GM19324 (cell line): ENCODE measurements around the gene TAF8.

ENCODE experiments used
- ATAC-seq: cut with Tn5 transposase; IDR thresholded peaks from one replicate; pipeline ENCODE4 v1.9.1; 2021; ENCODE audit warnings: mild to moderate bottlenecking, moderate library complexity; ENCODE audit not compliant: unreplicated experiment, low FRiP score

Gene TAF8

DNA sequence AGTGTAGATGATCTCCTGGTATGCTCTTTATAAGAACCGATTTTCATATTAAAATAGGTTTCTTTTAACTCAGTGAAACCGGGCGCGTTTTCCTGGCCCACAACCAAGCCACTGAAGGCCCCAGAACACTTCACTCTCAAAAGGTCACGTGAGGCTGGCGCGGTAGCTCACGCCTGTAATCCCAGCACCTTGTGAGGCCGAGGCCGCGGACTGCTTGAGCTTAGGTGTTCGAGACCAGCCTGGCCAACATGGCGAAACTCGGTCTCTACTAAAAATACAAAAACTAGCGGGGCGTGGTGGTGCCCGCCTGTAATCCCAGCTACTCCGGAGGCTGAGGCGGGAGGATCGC lies 402 bp upstream of the TAF8 start:
- no peak for ATAC-seq

DNA sequence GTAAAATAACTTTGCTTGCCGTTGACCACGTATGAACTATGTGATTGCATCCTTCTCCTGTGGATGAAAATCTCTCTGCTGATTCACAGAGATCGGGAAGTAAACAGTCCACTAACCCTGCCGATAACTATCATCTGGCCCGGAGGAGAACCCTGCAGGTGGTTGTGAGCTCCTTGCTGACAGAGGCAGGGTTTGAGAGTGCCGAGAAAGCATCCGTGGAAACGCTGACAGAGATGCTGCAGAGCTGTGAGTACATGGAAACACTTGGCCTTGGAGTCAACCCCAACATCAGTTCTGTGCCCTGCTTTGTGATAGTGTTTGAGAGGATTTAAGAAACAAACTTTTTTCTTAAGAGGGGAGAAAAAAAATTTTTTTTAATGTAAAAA lies 937 bp downstream of the TAF8 start:
- no peak for ATAC-seq

DNA sequence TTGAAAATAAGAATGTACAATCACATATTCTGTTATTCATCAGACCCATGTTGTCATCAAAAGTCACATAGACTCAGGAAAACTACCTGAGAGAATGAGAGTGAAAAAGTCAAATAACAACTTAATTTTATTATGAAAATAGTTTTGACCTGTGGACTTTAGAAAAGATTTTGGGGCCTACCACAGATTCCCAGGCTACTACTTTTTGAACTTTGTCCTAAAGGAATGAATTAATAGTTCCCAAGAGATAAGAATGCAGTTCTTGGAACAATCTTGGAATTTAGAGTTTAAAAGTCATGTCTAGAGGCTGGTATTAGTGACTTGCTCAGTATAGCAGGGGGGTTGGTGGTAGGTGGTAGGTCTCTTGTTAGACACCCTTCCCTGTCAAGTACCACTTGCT lies 3.3 kb downstream of the TAF8 start:
- ATAC-seq, result no peak

DNA sequence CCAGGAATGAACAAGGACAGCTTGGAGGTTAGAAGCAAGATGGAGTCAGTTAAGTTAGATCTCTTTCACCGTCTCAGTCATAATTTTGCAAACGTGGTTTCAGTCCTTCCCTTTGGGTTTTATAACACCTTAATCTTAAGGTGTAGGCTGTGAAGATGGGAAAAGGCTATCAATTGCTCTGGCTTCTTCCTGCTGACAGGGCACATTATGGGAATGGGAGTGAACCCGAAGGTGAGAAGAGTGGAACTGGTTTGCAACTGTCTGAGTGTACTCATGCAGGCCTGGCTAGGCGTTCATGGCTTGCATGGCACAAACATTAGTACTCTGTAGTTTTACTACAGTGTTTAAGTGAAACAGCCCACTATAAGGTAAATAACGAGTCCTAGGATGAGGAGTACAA lies 9.4 kb downstream of the TAF8 start:
- no peak for ATAC-seq

DNA sequence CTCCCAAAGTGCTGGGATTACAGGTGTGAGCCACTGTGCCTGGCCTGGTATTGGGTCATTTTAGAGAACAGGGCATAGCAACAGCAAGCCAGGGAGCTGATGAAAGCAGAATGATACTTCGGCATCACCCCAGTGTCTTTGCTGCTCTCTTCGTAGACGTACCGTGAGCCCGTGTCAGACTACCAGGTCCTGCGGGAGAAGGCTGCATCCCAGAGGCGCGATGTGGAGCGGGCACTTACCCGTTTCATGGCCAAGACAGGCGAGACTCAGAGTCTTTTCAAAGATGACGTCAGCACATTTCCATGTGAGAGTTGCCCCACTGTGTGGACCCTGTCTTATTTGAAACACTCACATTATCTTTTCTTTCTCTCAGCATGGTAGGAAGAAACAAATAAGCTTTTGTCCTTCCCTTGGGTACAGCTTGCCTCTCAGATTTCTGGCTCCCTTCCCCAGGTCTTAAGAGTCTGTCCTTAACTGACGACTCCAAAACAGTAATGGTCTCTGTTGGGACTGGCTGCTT lies 15.9 kb downstream of the TAF8 start:
- no peak for ATAC-seq

DNA sequence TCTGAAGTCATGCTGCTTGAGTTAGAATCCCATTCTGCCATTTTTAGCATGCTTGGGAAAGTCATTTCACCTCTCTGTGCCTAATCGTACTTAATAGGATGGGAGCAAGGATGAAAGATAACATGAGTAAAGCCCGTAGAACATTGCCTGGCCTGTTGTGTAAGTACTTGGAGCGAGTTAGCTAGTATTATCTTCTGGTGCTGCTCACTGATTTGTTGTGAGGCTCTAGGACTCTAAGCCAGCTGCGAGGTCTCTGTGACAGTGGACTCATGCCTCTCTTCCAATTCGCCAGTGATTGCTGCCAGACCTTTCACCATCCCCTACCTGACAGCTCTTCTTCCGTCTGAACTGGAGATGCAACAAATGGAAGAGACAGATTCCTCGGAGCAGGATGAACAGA lies 17.8 kb downstream of the TAF8 start:
- no peak for ATAC-seq

DNA sequence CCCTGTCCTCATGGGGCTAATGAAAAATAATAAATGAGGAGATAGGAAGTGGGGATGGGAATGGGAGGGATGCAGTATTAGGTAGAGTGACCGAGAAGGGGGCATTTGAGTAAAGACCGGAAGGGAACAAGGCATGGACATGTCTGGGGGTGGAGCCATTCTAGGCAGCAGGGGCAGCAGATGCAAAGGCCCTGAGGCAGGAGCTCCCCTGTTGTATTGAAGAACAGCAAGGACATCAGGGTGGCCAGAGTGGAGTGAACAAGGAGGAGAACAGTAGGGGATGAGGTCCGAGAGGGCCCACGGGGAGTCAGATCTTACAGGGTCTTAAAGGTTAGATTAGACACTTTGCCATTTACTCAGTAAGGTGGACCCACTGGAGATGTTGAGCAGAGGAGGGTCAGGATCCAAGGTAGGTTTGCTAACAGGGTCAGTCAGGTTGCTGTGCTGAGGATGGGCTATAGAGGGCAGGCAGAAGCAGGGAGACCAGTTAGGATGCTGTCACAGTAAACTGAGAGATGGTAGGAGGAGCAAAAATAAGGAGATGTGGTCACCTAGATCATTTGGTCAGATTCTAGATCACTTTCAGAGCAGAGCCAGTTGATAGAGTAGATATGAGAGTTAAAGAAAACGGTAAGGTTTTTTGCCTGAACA lies 18.7 kb downstream of the TAF8 start:
- no peak for ATAC-seq

DNA sequence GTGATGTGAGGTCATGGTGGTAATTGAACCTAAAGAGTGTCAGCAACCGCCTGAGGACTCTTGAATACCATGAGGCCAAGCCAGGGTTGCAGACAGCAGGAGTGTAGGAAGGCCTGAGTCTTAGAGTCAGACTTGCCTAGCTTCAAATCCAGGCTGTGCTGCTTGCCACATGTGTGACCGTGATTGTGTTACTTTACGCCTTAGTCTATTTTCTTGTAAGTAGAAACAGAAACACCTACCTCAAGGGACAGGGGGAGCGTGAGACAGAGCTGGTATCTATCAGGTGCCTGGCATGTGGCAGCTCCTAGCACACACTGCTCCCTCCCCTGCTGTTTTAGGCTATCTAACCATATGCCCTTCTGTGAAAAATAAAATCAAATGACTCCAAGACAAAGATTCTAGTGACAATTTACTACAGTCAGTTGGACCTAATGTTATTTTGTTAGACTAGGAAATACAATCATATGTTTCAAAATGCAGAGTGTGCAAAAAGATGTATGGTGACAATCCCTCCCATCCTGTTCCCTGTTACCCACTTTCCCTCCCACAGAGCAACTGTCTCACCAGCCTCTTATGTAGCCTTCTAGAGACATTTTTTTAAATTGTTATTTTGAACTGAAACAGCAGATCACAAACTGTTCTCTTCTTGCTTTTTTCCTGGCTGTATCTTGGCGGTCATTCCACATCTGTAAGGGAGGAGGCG lies 21.7 kb downstream of the TAF8 start:
- ATAC-seq, result no peak

DNA sequence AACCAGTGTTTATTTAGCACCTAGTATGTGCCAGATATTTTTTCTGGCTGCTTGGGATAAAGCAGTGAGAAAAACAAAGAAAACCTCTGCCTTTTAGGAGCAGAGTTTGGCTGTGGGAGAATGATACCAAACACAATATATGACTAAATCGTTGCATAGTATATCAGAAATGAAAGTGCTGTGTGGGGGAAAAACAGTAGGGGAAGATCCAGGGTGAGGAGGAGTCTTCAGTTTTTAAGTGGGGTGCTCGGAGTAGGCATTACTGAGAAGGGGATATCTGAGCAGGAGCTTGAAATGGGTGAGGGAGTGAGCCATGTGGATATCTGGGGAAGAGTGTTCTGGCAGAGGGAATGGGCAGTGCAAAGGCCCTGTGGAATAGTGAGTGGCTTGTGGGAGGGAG lies 23.0 kb downstream of the TAF8 start:
- ATAC-seq, result no peak

DNA sequence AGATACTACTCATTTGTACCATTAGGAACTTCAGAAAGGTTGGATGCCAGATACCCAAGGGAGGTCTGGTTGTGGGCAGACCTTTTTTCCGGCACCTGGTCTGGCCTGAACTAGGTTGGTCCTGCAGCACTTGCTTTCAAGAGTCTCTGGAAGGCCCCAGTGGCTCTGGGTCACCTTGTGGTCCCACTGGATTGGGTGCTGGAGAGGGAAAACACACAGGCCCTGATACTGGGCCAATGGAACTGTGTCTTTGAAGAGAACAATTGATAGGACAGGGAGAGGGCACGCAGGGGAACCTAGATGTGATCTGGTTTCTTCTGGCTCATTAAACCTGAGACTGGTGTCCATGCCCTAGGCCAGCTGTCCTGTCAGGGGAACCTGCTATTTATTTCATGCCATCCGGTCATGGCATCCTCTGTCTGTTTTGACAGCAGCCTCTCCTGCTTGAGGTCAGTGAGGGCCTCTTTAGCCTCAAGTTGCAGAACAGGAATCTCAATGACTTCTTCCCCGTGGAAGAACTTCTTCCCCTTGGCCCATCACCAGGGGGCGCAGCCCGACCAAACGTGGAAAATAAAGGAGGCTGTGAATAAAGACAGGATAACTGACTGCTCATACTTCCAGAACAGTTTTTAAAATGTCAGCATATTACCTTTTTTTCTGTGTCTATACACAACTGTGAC lies 25.0 kb downstream of the TAF8 start:
- ATAC-seq, result no peak

DNA sequence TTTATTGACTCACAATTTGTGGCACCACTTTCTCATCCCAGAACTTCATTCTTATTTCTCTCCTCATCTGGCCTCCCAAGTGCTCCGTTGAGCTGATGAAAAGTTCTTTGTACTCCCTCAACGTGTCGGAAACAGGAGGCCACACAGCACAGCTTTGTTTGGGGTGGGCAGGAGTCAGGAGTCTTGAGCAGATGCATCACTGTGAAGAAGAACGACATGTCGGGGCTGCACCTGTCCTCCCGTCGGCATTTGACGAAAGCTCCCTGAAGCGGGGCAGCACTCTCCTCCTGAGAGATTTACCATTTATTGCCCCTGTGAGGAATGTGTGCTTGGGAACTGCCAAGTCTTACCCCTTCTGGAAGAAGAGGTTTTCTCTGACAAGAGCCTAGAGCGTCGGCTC lies 28.1 kb downstream of the TAF8 start:
- ATAC-seq, result no peak

DNA sequence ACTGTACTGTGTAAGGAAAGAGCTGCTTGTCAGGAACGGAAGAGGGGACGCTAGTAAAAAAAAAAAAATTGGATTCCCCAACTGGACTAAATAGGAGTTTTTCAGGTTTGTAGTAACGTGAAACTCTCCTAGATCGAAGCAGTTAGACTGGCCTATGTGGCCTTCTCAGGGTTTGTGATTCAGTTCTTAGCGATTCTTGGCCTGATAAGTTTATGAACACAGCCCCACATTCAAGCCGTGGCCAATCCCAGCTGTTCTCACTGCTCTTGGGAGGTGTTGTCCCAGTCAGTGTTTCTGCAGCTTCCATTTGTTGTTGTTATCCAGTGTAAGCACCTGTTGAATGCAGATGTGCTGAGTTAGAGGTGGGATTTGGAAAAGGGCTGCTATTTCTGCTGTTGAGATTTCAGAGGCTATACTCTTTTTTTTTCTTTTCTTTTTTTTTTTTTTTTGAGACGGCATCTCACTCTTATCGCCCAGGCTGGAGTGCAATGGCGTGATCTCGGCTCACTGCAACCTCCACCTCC lies 29.7 kb downstream of the TAF8 start:
- no peak for ATAC-seq

DNA sequence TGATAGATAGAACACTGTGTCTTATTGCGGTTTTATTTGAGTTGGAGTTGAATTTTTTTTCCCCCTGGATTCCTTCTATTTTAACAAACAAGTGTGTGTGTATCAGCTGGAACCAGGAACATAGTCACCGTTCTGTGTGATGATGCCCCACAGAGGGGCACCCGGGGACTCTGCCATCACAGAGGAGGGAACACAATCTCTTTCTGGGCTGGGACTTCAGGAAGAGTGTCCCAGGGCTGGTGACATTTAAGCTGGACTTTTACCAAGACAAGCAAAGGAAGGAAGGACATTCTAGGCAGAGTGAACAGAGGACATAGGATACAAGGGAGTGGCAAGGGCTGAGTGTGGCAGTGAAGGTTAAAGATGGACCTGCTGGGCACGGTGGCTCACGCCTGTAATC lies 33.2 kb downstream of the TAF8 start:
- ATAC-seq, result no peak

DNA sequence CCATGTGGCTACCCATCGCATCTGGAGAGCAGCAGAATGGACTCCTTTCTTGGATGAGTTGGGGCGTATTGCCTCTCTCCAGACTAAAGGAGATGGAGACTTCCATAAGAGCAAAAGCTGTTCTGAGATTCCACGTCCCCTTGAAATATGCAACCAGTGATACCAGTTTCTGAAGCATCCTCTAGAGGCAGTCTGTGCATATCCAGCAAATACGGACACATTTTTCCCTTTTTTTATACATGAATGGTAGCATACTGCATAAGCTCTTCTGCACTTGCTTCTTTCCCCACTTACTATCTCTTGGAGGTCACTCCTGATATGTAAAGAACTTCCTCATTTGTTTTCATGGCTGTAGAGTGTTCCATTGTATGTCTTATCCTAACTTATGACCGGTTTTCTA lies 34.6 kb downstream of the TAF8 start:
- no peak for ATAC-seq

DNA sequence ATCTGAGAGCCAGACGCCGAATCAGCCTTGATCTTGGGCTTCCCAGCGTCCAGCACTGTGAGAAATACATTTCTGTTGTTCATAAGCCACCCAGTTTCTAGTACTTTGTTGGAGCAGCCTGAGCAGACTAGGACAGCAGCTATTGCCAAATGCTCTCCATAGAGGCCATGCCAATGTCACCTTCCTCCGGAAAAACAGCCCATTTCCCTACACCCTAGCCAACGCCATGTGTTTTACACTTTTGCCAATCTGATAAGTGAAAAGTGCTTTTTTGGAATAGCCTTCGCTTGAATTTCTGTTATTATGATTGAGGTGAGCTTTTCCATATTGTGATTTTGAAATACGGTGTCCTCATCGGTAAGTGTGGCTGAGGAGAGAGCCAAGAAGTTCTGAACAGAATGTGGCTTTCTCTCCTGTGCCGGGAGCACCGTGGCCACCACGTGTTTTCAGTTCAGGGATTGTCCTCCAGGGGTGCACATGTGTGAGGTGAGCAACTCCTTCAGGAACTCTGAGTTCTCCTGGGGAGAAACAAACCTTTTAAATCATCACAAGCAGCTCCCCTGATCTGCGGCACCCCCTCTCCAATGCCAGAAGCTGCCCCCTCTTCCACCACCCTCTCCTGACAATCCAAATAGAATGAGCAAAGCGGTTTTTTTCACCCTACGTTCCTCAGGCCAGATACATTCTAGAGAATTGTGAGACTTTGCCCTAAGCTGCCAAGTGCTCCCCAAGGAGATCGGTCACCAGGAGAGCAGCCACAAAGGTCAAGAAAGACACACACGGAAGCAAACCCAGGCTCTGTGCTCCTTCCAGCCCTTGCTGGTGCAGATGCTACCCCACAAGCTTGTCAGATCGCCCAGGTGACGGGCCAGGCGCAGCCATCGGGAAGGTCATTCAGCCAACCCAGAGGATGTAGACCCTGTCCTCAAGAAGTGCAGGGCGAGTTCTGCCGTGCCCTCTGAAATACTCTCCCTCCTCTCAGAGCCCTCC lies 36.0 kb downstream of the TAF8 start:
- ATAC-seq, result no peak

DNA sequence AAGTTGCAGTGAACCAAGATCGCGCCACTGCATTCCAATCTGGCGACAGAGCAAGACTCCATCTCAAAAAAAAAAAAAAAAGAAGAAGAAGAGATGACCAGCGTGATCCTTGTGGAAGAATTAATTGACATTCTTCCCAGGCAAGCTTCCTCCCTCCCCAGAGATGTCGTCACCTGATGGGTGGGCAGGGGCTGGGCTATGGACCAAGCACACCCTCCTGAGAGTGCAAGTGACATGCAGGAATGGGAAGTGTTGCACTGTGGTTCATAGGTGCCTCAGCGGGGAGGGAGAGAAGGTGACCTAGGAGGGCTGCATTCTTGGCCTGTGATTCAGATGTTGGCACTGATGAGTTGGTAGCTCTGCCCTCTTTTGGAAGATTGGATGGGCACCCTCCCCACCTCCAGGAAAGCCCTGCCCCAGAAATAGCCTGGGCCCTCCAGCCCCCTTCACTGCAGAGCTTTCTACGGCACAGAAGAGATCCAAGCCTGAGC lies 37.8 kb downstream of the TAF8 start:
- no peak for ATAC-seq

DNA sequence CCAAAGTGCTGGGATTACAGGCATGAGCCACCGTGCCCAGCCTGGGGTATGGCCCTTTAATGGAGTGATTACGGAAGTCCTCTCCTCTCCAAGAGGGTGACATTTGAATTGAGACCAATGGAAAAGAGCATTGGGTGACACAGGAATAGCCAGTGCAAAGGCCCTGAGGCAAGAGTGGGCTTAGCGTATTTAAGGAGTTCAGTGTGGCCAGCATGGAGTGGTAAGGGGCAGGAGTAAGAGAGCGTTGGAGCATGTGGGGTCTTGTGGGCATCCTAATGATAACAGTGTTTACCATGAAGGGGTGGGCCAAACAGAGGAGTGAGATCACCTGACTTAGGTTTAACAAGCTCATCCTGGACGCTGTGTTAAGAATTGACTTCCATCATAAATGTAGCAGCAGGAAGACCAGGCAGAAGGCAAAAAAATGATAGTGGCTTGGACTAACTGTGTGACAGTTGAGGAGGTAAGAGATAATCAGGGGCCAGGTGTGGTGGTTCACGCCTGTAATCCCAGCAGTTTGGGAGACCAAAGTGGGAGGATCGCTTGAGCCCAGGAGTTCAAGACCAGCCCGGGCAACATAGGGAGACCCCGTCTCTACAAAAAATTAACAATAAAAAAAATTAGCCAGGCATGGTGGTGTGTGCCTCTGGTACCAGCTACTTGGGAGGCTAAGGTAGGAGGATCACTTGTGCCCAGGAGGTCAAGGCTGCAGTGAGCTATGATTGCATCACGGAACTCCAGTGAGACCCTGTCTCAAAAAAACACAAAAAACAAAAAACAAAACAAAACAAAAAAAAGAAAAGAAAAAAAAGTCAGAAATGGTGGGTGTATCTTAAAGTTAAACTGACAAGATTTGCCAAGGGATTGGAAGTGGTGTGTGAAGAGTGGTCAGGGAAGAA lies 40.7 kb downstream of the TAF8 start:
- no peak for ATAC-seq

DNA sequence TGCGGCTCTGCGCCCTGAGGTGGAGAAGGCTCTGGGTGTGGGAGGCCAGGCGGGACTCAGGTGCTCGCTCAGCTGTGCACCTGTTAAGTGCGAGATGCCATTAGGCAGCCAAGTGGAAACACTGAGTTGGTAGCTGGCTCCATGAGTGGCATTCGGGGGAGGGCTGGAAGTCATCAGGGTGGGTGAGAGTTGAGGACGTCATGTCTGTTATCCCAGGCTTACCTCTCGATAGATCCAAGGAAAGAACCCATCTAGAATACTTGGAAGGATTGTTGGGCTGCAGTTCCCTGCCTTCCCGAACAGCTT lies 41.3 kb downstream of the TAF8 start:
- ATAC-seq, result no peak

DNA sequence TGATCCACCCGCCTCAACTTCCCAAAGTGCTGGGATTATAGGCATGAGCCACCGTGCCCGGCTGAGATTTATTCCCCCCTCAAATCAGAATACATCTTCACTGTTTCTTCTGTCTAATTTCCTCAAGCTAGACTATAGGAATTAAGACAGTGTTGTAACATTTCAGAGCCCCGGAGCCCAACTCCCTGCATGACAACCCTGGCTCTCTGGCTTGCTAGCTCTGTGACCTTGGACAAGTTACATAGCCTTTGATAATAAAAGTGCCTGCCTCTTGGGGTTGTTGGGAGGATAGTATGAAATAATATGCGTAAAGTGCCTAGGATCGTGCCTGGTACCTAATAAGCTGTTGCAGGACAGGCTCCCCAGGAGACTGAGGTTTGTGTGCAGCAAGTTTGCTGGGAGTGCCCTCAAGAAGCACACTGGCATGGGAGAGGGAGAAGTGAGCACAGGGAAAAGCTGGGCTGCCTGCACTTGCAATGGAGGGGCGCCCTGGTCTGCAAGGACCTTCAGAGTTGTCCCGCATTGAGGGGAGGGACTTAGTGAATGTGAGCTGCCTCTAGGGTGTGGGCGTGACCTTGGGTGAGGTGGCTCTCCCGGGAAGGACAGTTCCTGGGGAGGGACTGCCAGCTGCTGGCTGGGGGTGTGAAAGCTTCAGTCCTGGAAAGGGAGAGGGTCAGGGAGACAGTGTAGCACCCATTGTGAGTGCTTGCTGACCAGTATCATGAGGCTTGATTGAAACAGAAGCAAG lies 43.4 kb downstream of the TAF8 start:
- ATAC-seq, result no peak
